ENCODE measurements around the gene ZBTB20. TPM values are rescaled to one million over a fixed set of nuclear protein-coding genes. Genes with fewer than 3 reads are reported as not detected.

Gene ZBTB20
- total RNA-seq, 4 donors from 2014 or later, result 148 to 242 (median 188) TPM

GRCh38 chr3:114608293-114608692, 538.8 kb downstream of the ZBTB20 start:
- WGBS, 2 donors, result 91 to 96% methylated on average over 1 of the region's 1 CpG
- Histone ChIP-seq H3K9me3 (no peaks in the 10 kb centered on the region), H3K4me1 (peaks cover 0 to 9% of the 10 kb centered on the region in 2 donors), H3K4me3 (replicated peaks in 1 of 3) (no peak overlapping the region), H3K27ac (no peak overlapping the region), H3K36me3 (no peaks in the 10 kb centered on the region), H3K27me3 (no peaks in the 10 kb centered on the region)
- intact Hi-C loops (cut with DNase I), result no loop called here
- TF ChIP-seq POLR2A (IDR thresholded peaks at IDR 0.05) (no peak), CTCF (IDR thresholded peaks at IDR 0.05) (no peak)
- no peak for DNase-seq

GRCh38 chr3:114606336-114606735, 540.8 kb downstream of the ZBTB20 start:
- no peaks in the 10 kb centered on the region for H3K9me3 ChIP-seq
- H3K36me3 ChIP-seq, result no peaks in the 10 kb centered on the region
- TF ChIP-seq POLR2A (IDR thresholded peaks at IDR 0.05), result no peak
- TF ChIP-seq CTCF (IDR thresholded peaks at IDR 0.05), result no peak
- no peak for DNase-seq
- H3K4me3 ChIP-seq (replicated peaks in 1 of 3), result no peak overlapping the region
- intact Hi-C loops (cut with DNase I), result no loop called here
- 38 to 40% methylated on average over 2 of the region's 2 CpGs for WGBS, 2 donors
- H3K27me3 ChIP-seq, result no peaks in the 10 kb centered on the region
- H3K27ac ChIP-seq, result no peak overlapping the region
- H3K4me1 ChIP-seq, result peaks cover 0 to 9% of the 10 kb centered on the region in 2 donors

GRCh38 chr3:114600571-114600970, 546.5 kb downstream of the ZBTB20 start:
- Histone ChIP-seq H3K27ac (no peak overlapping the region), H3K9me3 (no peaks in the 10 kb centered on the region), H3K4me1 (no peaks in the 10 kb centered on the region), H3K27me3 (no peaks in the 10 kb centered on the region), H3K4me3 (replicated peaks in 1 of 3) (no peak overlapping the region), H3K36me3 (no peaks in the 10 kb centered on the region)
- DNase-seq, result no peak
- WGBS, 2 donors, result 92 to 94% methylated on average over 1 of the region's 1 CpG
- intact Hi-C loops (cut with DNase I), result no loop called here
- TF ChIP-seq CTCF (IDR thresholded peaks at IDR 0.05) (no peak), POLR2A (IDR thresholded peaks at IDR 0.05) (no peak)

- Histone ChIP-seq H3K4me3 (replicated peaks in 1 of 3) (no peak overlapping the region), H3K4me1 (no peaks in the 10 kb centered on the region), H3K36me3 (no peaks in the 10 kb centered on the region), H3K9me3 (no peaks in the 10 kb centered on the region), H3K27ac (no peak overlapping the region), H3K27me3 (no peaks in the 10 kb centered on the region)
- DNase-seq, result no peak
- intact Hi-C loops (cut with DNase I), result no loop called here
- TF ChIP-seq POLR2A (IDR thresholded peaks at IDR 0.05) (no peak), CTCF (IDR thresholded peaks at IDR 0.05) (no peak)
Observed at GRCh38 chr3:114597871-114598270, 549.2 kb downstream of the ZBTB20 start.

GRCh38 chr3:114597012-114597411, 550.1 kb downstream of the ZBTB20 start:
- TF ChIP-seq POLR2A (IDR thresholded peaks at IDR 0.05) (no peak), CTCF (IDR thresholded peaks at IDR 0.05) (no peak)
- DNase-seq, result no peak
- 67 to 70% methylated on average over 4 of the region's 4 CpGs for WGBS, 2 donors
- no peak overlapping the region for H3K4me3 ChIP-seq (replicated peaks in 1 of 3)
- H3K36me3 ChIP-seq, result no peaks in the 10 kb centered on the region
- H3K27ac ChIP-seq, result no peak overlapping the region
- H3K27me3 ChIP-seq, result no peaks in the 10 kb centered on the region
- H3K9me3 ChIP-seq, result no peaks in the 10 kb centered on the region
- intact Hi-C loops (cut with DNase I), result no loop called here
- H3K4me1 ChIP-seq, result no peaks in the 10 kb centered on the region

All from thyroid gland (tissue), 4 donors.